Calu3 (cell line): Measurements from ENCODE around the gene CHEK2. TPM values are rescaled to one million over a fixed set of nuclear protein-coding genes. Genes with fewer than 3 reads are reported as not detected.

ENCODE experiments used
- BruUV-seq: library from RNA; stranded (reverse); fragments of 400-500 nt; replicated peaks from 2 replicates; lab custom pipeline; 2021; lab: Mats Ljungman, UMichigan
- CTCF ChIA-PET: fragments of 300-600 bp; sonication (Branson Sonifier 250); formaldehyde crosslinking; loops from one replicate; lab custom pipeline; 2022; ENCODE audit warnings: antibody characterized with exemption; lab: Charles Lee
- DNase-seq: peaks from one replicate; pipeline ENCODE4 v3.0.0; 2022
- H3K27ac Mint-ChIP-seq: one replicate; pipeline ENCODE4 v1.8.0; 2022; ENCODE audit warnings: mixed read lengths; ENCODE audit not compliant: unreplicated experiment
- H3K27me3 Mint-ChIP-seq: one replicate; pipeline ENCODE4 v1.8.0; 2022; ENCODE audit warnings: mixed read lengths; ENCODE audit not compliant: unreplicated experiment
- H3K36me3 Mint-ChIP-seq: one replicate; pipeline ENCODE4 v1.8.0; 2022; ENCODE audit warnings: mild to moderate bottlenecking, moderate library complexity, mixed read lengths; ENCODE audit not compliant: insufficient read depth, unreplicated experiment
- H3K4me1 Mint-ChIP-seq: one replicate; pipeline ENCODE4 v1.8.0; 2022; ENCODE audit warnings: mild to moderate bottlenecking, low read depth, mixed read lengths; ENCODE audit not compliant: unreplicated experiment
- H3K4me3 Mint-ChIP-seq: one replicate; pipeline ENCODE4 v1.8.0; 2022; ENCODE audit warnings: mild to moderate bottlenecking, low read depth, moderate library complexity, mixed read lengths; ENCODE audit not compliant: unreplicated experiment
- H3K9me3 Mint-ChIP-seq: one replicate; pipeline ENCODE4 v1.8.0; 2022; ENCODE audit warnings: low read depth, mixed read lengths; ENCODE audit not compliant: unreplicated experiment
- CTCF ChIP-seq: fragments of 200-600 bp; IDR thresholded peaks from one replicate; pipeline ENCODE4 v1.8.0; 2022; ENCODE audit warnings: antibody characterized with exemption; ENCODE audit not compliant: unreplicated experiment
- intact Hi-C: fragments of 100-400 bp; cut with micrococcal nuclease; formaldehyde crosslinking; loops from one replicate; pipeline ENCODE4 v1.10.0; 2022; ENCODE audit not compliant: unreplicated experiment
- total RNA-seq: library from RNA; stranded (reverse); gene quantifications from 2 replicates; pipeline ENCODE4 v1.2.3, GENCODE V29; 2022

Gene CHEK2
- total RNA-seq, 1 experiment from 2014 or later, result 27.0 TPM

- TF ChIP-seq CTCF, result no peak
These were observed 26.0 kb downstream of the CHEK2 start for GRCh38 chr22:28715611-28716010.

DNA sequence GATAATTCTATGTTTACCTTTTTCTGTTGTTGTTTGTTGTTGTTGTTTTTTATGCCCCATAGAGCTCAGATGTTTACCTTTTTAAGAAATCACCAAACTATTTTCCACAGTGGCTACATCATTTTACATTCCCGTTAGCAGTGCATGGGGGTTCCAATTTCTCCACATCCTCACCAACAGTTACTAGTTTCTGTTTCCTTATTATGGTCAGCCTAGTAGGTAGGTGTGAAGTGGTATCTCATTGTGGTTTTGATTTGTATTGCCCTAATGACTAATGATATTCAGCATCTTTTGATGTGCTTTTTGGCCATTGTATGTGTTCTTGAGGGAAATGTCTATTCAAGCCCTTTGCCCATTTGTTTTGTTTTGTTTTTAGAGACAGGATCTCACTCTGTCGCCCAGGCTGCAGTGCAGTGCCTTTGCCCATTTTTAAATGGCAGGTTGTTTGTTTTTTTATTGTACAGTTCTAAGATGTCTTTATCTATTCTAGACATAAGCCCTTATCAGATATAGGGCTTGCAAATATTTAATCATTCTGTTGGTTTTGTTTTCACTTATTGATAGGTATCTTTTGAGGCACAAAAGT is 27.5 kb downstream of the CHEK2 start:
- intact Hi-C loops, result no loop called here
- H3K36me3 Mint-ChIP-seq, result no peaks in the 10 kb centered on the region
- CTCF ChIA-PET, result no interaction called here
- H3K9me3 Mint-ChIP-seq, result no peaks in the 10 kb centered on the region
- H3K27ac Mint-ChIP-seq, result no peak overlapping the region
- no peak overlapping the region for H3K4me3 Mint-ChIP-seq
- BruUV-seq, result no TSS peak
- peaks cover 17% of the 10 kb centered on the region for H3K4me1 Mint-ChIP-seq
- TF ChIP-seq CTCF, result no peak
- DNase-seq, result no peak
- H3K27me3 Mint-ChIP-seq, result no peaks in the 10 kb centered on the region

More at GRCh38 chr22:28715611-28716010, 26.0 kb downstream of the CHEK2 start:
- Mint-ChIP-seq H3K27me3 (no peaks in the 10 kb centered on the region), H3K9me3 (no peaks in the 10 kb centered on the region), H3K27ac (no peak overlapping the region), H3K36me3 (no peaks in the 10 kb centered on the region), H3K4me3 (no peak overlapping the region), H3K4me1 (peaks cover 13% of the 10 kb centered on the region)
- intact Hi-C loops, result no loop called here
- DNase-seq, result no peak
- no TSS peak for BruUV-seq
- CTCF ChIA-PET, result interaction anchor here (0.7 kb wide), 2 partner anchors 39 to 304 kb away, joined by 3 to 6 read pairs; no protein-coding TSS in a partner anchor

- Mint-ChIP-seq H3K4me3 (no peak overlapping the region), H3K27ac (no peak overlapping the region), H3K36me3 (no peaks in the 10 kb centered on the region), H3K4me1 (peaks cover 17% of the 10 kb centered on the region), H3K9me3 (no peaks in the 10 kb centered on the region), H3K27me3 (no peaks in the 10 kb centered on the region)
- intact Hi-C loops, result no loop called here
- no peak for DNase-seq
- no TSS peak for BruUV-seq
- TF ChIP-seq CTCF, result no peak
- CTCF ChIA-PET, result interaction anchor here (0.5 to 0.8 kb wide), 3 partner anchors 9 to 1554 kb away, joined by 3 to 4 read pairs (median 4); no protein-coding TSS in a partner anchor
These were observed 29.5 kb downstream of the CHEK2 start for GRCh38 chr22:28711820-28712777.

DNA sequence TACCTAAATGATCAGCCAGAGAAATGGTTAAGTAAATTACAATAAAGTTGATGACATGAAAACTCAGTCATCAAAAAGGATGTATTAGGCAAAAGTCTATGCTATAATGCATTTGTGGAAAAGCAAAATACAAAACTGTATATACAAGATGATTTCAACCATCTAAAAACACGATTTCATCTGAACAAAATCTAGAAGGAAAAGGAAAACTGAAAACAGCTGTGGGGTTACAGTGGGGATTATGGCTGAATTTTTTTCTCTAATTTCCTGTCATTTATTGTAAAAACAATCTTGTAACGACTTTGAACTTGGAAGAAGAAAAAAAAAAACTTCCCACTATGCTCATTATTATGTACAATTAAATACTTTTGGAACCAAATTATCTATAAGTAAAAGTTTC is 30.3 kb downstream of the CHEK2 start:
- intact Hi-C loops, result no loop called here
- Mint-ChIP-seq H3K4me3 (no peak overlapping the region), H3K9me3 (no peaks in the 10 kb centered on the region), H3K36me3 (no peaks in the 10 kb centered on the region), H3K27me3 (no peaks in the 10 kb centered on the region), H3K4me1 (peaks cover 17% of the 10 kb centered on the region), H3K27ac (no peak overlapping the region)
- no TSS peak for BruUV-seq
- CTCF ChIA-PET, result interaction anchor here (0.5 kb wide), 1 partner anchor 10 kb away, joined by 4 read pairs; no protein-coding TSS in a partner anchor
- DNase-seq, result no peak
- TF ChIP-seq CTCF, result no peak
